Body of pancreas (tissue), 4 donors: Measurements from ENCODE around the gene NFX1. TPM values are rescaled to one million over a fixed set of nuclear protein-coding genes. Genes with fewer than 3 reads are reported as not detected.

Experiments used
- ATAC-seq: fragments of 150-250 bp; one replicate; pipeline ENCODE4 v1.9.1; 2016
- DNase-seq, 4 donors: peaks; one replicate each; pipeline ENCODE4 v3.0.0-alpha.2; 2019
- H3K27ac ChIP-seq, 4 donors: fragments of 200-600 bp; sonication (generic); 1 replicate in 3 of 4; 2 replicates in 1 of 4; pipeline versions ENCODE4 v1.5.1 to v1.6.1; 2016 to 2019; ENCODE audit warnings: mild to moderate bottlenecking in 1 of 4, mixed read lengths in 1 of 4, moderate library complexity in 1 of 4
- H3K27me3 ChIP-seq, 2 donors: fragments of 200-600 bp; sonication (generic); one replicate each; pipeline ENCODE4 v1.6.0; 2016; ENCODE audit warnings: mild to moderate bottlenecking in 1 of 2
- H3K36me3 ChIP-seq, 2 donors: fragments of 200-600 bp; sonication (generic); replicated peaks in 1 of 2; 2 replicates each; pipeline ENCODE4 v1.5.1; 2016; ENCODE audit warnings: low read depth in 2 of 2; ENCODE audit not compliant: insufficient read depth in 1 of 2
- H3K4me1 ChIP-seq: fragments of 200-600 bp; sonication (generic); one replicate; pipeline ENCODE4 v1.6.0; 2016
- H3K4me3 ChIP-seq, 2 donors: fragments of 200-600 bp; sonication (generic); 1 replicate in 1 of 2; 2 replicates in 1 of 2; pipeline ENCODE4 v1.5.1; 2016 to 2019
- H3K9me3 ChIP-seq, 3 donors: fragments of 200-600 bp; sonication (generic); 1 replicate in 2 of 3; 2 replicates in 1 of 3; pipeline ENCODE4 v1.5.1; 2016
- CTCF ChIP-seq, 7 experiments: fragments of 450-650 bp in 4 of 7; fragments of 200-600 bp in 3 of 7; sonication (generic) in 3 of 7; IDR thresholded peaks; one replicate each; pipeline ENCODE4 v1.5.1; 2016 to 2019; ENCODE audit warnings: antibody characterized with exemption in 7 of 7
- POLR2A ChIP-seq, 3 donors: fragments of 450-650 bp; IDR thresholded peaks; one replicate each; pipeline ENCODE4 v1.6.1; 2016; ENCODE audit warnings: antibody characterized with exemption in 3 of 3, mild to moderate bottlenecking in 2 of 3
- WGBS, 2 donors: methylation state at CpG; one replicate each; pipeline ENCODE4 v1.1.5; 2017; 5-methylcytosine and 5-hydroxymethylcytosine counted together
- intact Hi-C: fragments of 100-400 bp; cut with DNase I; formaldehyde crosslinking; loops from one replicate; pipeline ENCODE4 v1.15.1; 2023
- total RNA-seq, 2 donors: library from RNA; depleted of rRNA; stranded (reverse); fragments of >200 nt; gene quantifications; one replicate each; pipeline ENCODE4 v1.1.0, GENCODE V29; 2016

The NFX1 gene
- total RNA-seq, 2 donors from 2014 or later = 22.1 to 26.4 TPM

- DNase-seq (peak; percentile 100), ATAC-seq (peak; percentile 97)
- H3K27ac ChIP-seq = peak within 1 kb of the TSS; percentile 74 to 92 (median 89)
- H3K9me3 ChIP-seq = no peaks in the 10 kb centered on the region
- WGBS, 2 donors = 0 to 1% methylated on average over 16 to 33 of the region's 67 CpGs
- H3K4me3 ChIP-seq = peak within 1 kb of the TSS; percentile 79 to 89
- TF ChIP-seq CTCF (IDR thresholded peaks at IDR 0.05) = peak in 6 of 7 experiments; percentile 20 to 66 (median 51)
- peak; percentile 66 to 91 (median 75) for TF ChIP-seq POLR2A (IDR thresholded peaks at IDR 0.05)
- no peaks in the 10 kb centered on the region for H3K27me3 ChIP-seq
- H3K4me1 ChIP-seq = peaks cover 23% of the 10 kb centered on the region
- peaks cover 0 to 16% of the 10 kb centered on the region in 2 donors for H3K36me3 ChIP-seq
- intact Hi-C loops = no loop called here
These were observed 25.7 kb upstream of the NFX1 start, which contains the start of the genes BAG1 and CHMP5 for GRCh38 chr9:33264473-33265177. Gene BAG1, minus strand, starts transcription at chr9:33264708. Gene CHMP5, plus strand, starts transcription at chr9:33265049. Its CDS starts 30 bp downstream, at chr9:33265079.

DNA sequence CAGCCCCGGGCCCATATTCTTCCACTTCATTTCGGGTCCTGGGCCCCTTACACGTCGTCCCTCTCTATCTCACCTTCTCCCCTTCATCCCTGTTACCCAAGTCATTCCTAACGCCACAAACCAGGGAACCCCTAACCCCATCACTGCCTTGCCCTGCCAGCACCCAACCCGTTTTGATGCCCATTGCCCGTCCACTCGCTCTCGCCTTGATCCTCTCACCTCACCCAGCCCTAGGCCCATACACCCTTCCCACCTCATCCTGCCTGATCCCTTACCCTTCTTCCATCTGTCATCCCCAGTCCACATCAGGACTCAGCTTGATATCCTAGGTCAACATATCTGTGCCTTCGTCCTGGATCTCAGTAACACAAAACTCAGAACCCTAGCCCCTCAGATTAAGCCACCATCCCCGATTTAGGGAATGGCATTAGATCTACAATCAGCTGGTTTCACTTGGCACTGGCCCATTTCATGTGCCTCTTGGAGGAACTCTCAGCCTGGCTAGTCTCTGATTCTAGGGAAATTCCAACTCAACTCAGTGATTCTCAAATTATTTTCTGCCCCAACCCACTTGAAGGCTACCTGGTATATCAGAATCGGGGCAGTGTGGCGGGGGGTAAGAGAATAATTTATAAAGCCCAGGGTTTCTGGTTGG lies 25.0 kb upstream of the NFX1 start:
- Histone ChIP-seq H3K27ac (peak overlapping the region; percentile 49 to 92 (median 81)), H3K27me3 (no peaks in the 10 kb centered on the region), H3K4me3 (peak overlapping the region in 1 of 2 donors; percentile 45), H3K4me1 (peaks cover 23% of the 10 kb centered on the region), H3K9me3 (no peaks in the 10 kb centered on the region), H3K36me3 (peaks cover 0 to 16% of the 10 kb centered on the region in 2 donors)
- TF ChIP-seq POLR2A (IDR thresholded peaks at IDR 0.05) = no peak
- no peak for TF ChIP-seq CTCF (IDR thresholded peaks at IDR 0.05)
- WGBS, 2 donors = 18 to 21% methylated on average over 13 of the region's 13 CpGs
- ATAC-seq = no peak
- intact Hi-C loops = no loop called here
- no peak for DNase-seq

- Histone ChIP-seq H3K27ac (no peak overlapping the region), H3K27me3 (no peaks in the 10 kb centered on the region), H3K4me3 (no peak overlapping the region), H3K36me3 (peaks cover 0 to 24% of the 10 kb centered on the region in 2 donors), H3K4me1 (peaks cover 23% of the 10 kb centered on the region), H3K9me3 (no peaks in the 10 kb centered on the region)
- TF ChIP-seq POLR2A (IDR thresholded peaks at IDR 0.05) (no peak), CTCF (IDR thresholded peaks at IDR 0.05) (no peak)
- ATAC-seq = no peak
- DNase-seq = no peak
- intact Hi-C loops = no loop called here
These were observed 23.1 kb upstream of the NFX1 start for GRCh38 chr9:33267151-33267767.

DNA sequence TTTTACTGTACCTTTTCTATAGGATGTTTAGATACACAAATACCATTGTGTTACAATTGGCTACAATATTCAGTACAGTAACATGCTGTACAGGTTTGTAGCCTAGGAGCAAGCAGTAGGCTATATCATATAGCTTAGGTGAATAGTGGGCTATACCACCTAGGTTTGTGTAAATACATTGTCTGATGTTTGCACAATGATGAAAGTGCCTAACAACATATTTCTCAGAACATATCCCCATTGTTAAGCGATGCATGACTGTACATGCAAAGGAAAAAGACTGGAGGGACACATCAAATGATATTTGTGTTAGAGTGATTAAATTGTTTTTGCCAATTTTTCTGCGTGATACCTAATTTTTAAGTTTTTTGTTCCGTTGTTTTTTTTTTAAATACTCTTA lies 20.2 kb upstream of the NFX1 start:
- DNase-seq = no peak
- 94 to 95% methylated on average over 3 of the region's 3 CpGs for WGBS, 2 donors
- TF ChIP-seq POLR2A (IDR thresholded peaks at IDR 0.05) = no peak
- TF ChIP-seq CTCF (IDR thresholded peaks at IDR 0.05) = no peak
- H3K27me3 ChIP-seq = no peaks in the 10 kb centered on the region
- no peak overlapping the region for H3K4me3 ChIP-seq
- peaks cover 13% of the 10 kb centered on the region for H3K4me1 ChIP-seq
- intact Hi-C loops = no loop called here
- H3K36me3 ChIP-seq = peaks cover 0 to 30% of the 10 kb centered on the region in 2 donors
- H3K27ac ChIP-seq = no peak overlapping the region
- no peak for ATAC-seq
- H3K9me3 ChIP-seq = no peaks in the 10 kb centered on the region
